NK-92 (cell line): ENCODE measurements around the gene ADAMTSL1.
"Not testable (repeated sequence)": the region's sequence is repeated elsewhere in the genome, so short reads cannot be mapped to it uniquely, and the experiment has no call there.

Experiments used
- DNase-seq: peaks from one replicate; lab custom pipeline; 2025; ENCODE audit not compliant: unreplicated experiment; lab: John Stamatoyannopoulos, UW

ADAMTSL1 gene

DNA sequence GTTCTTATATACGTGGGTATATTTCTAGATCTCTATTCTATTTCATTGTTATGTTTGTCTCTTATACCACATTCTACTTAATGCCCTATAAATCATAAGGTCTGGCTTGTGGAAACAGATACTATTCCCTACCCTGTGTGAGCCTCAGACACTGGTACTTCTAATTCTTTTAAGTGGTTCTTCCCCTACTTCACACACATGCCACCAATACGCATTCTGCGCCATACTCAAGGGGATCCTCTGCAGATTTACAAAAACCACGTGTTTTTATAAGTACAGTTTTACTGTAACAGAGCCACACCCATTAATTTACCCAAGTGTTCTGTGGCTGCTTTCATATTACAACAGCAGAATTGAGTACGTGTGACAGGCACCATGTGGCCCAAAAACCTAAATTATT is 363.4 kb downstream of the ADAMTSL1 start:
- DNase-seq, result no peak

DNA sequence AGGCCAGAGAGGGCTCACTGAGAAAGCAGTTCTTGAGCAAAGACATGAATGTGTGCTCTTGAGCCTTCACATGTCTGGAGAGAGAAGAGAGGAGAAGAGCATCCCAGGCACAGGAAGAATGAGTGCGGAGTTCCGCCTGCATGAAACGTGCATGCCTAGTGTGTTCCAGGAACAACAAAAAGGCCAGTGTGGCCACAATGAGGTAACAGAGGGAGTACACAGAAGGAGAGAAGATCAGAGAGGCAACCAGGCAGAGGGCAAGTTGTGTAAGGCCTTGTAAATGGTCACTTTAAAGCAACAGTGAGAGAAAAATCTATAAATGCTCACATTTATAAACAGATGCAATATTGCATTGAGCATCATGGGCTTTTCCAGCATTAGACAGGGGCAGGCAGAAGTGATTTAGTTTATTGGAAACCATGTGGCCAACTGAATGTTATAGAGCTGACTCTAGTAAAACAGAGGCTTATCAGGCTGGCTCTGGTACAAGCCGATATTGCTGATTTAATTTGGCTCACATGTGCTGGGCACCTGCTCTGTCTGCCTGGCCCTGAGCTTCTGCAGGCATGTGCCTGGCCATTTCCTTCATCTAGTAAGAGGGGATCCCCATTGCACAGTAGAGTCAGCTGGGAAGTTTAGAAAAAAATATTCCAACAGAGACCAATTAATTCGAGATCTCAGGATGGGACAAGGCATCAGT is 373.8 kb downstream of the ADAMTSL1 start:
- DNase-seq, result no peak

DNA sequence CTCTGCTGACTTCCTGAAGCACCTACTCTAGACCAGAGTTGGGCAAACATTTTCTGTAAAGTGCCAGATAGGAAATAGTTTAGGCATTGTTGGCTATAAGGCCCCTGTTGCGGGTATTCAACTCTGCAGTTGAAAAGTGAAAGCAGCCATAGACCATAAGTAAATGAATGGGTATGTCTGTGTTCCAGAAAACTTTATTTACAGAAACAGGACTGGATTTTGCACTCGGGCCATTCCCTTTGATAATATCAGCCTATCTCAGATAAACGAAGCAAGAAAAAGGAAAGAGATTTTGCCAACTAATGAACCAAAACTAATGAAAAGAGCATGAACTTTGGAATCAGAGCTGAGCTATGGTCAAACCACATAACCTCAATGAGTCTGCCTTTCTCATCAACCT is 374.7 kb downstream of the ADAMTSL1 start:
- DNase-seq, result no peak

DNA sequence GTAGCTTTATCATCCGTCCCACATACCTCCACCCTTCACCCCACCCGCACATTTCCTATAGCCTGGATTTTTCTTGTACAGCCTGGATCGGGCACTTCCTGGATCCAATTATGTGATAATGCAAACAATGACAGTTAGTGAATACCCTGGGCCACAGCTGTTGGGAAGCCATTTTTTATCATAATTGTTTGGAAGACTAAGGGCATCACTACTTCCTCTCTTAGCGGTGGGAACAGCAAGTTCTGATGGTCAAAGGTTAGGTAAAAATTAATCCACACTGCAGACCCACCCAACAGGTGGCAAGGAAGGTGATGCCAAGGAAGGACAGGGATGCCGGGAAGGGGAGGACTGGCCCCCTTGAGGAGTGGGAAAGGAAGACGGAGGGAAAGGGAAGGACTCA is 375.3 kb downstream of the ADAMTSL1 start:
- DNase-seq, result no peak

DNA sequence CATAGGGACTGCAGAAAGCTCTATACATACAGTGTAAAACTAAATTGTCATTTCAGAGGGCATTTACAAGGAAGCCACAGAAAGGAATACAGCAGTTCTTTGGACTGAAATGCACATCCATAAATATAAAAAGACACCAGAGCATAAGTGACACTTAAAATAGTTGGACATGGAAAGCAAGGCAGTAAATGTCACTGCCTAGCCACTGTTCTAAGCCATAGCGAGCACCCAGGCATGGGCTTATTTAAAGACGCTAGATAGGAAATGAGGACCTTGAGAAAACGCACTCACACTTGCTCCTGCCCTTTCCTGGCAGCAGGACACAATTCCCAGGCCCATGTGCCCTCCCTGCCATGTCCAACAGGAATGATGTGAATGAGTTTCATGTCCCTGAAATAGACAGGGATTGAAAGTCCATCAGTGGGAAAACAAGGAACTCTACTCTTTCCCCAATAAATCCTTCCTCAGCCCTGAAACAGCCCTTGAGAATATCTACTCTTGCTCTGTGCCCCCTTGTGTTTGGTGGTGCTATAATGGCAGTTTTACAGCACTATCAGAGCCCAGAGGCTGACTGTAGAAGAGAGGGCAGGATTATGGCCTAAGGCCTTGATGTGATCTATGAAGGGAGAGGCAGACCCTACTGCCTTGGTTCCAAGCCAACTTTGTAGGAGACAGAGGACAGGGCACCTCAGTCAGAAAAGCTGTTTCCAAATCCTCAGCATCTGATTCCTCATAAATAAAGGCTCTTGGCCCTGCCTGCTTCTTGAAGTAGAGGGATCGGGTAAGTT is 376.1 kb downstream of the ADAMTSL1 start:
- no peak for DNase-seq

DNA sequence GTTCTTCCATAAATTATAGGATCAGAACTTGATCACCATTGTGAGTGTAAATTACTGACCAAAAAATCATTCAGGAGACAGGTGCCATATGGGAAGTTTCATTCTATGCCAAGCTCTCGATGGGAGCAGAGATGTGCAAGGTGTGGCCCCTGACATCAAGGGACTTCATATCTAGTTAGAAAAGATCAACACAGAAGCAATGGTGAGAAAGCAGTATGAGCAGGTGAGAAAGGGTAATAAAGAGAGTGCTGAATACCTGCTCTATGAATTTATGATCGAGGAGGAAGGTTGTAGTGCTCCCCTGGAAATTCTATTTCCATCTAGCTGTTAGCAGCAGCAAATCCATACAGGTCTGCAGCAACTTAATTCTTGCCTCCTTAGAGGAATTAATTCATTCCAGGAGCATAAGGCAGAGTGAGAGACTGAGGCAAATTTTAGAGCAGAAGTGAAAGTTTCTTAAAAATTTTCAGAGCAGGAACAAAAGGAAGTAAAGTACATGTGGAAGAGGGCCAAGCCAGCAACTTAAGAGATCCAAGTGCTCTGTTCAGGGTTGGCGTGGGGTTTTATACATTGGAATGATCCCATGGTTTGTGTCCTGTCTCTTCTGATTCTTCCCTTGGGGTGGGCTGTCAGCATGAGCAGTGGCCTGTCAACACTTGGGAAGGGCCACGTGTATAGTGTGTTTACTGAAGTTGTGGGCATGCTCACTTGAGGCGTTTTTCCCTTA is 377.3 kb downstream of the ADAMTSL1 start:
- no peak for DNase-seq

DNA sequence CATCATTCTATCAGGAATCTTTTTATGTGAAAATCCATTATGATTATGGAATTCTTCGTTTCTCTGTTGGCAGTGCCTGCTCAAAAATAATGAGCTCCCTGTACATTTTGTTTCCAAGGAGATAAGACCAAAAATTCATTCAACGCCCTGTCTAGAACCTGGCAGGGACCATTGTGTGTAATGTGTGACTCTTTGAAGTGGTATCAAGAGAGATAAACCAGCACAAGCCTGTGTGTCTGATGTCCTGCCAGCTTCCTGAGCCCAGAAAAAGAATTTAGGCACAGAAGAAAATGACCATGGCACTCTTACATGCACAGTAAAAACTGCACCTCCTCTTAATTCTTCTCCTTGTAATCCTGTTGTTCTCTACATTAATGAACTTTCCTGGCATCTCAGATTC is 381.7 kb downstream of the ADAMTSL1 start:
- DNase-seq, result no peak

DNA sequence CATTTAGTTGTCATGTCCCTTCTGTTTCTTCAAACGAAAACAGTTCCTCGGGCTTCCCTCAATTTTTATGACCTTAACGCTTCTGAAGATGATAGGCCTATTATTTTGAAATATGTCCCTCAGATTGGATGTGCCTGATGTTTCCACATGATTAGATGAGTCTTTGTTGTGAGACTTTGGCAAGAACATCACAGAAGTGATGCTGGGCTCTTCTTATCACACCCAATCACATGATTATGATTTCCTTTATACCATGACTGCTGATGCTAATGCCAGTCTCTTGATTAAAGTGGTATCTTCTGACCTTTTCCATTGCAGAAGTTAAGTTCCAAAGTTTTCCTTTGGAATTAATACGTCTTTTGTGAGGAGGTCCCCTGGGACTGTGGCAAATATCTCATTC is 383.4 kb downstream of the ADAMTSL1 start:
- DNase-seq, result no peak

DNA sequence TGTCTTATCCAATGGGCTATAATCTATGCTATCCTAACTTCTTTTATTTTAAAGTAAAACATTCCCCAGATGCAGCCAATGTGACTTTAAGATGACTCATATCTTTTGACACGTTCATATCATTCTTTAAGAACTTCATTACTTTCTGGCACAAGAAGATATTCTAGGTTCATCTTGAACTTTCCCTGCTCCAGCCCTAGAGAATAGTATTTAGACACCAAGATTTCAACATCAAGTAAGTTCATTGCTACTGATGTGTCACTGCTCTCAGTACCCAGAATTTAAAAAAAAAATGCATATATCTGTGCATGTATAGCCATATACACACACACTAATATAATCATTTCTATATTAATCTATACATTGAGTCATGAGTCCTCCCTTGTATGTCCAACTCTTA is 383.8 kb downstream of the ADAMTSL1 start:
- no peak for DNase-seq

DNA sequence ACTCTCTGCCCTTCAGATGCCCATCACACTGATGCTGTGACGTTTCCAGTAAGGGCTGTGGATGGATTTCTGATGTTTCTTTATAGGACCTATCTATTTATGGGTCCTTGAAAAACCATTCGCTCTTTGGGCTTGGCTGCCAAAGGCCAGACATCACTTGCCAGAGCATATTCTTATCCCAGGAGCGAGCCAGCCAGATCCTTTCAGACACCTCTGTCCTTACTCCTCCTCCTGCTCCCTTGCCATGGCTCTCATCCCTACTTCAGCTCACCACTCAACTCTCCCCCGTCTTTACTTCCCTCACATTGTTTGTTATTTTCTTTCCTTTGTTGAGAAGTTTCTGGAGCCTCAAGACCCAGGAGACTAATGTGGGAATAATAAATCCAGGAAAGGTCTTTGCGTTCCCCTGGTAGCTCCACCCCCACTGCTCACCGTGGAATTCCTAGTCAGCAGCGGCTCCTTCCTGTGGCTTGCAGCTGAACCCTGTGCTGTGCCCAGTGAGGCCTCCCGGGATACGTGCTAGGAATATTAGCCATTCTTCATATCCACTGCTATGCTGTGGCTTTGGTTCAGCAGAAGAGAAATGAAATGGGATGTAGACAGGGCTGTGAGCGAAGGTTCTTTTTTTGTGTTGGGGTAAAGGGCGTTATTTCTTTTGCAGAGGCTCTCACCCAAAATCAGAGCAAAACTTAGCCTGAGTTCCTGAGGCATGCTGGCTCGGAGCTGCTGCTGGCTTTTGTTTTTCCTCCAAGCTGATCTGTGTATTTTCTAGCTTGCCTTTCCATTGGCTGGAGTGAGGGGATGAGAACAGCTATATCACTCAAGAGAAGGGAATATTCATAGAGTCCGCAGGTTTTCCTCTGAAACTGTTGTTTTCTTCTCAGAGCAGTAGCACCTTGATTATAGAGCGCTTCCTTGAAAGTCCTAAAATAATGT is 387.9 kb downstream of the ADAMTSL1 start:
- no peak for DNase-seq

DNA sequence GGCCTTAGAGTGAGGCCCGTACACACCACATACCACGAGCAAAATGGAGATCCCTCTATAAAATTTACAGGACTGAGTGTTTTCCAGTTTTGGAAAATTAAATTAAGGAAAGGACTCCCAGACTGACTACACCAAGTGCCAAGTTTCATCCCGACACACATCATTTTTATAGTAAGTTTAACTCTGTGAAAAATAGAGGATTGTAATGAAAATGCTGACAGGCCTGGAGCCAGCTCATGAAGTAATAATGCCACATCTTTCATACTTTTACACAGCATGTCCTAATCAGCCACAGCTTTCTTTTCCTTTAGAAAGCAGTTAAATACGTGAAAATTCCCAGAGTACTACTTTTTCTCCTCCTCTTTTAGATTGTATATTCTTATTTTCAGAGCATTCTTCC is 389.8 kb downstream of the ADAMTSL1 start:
- no peak for DNase-seq

DNA sequence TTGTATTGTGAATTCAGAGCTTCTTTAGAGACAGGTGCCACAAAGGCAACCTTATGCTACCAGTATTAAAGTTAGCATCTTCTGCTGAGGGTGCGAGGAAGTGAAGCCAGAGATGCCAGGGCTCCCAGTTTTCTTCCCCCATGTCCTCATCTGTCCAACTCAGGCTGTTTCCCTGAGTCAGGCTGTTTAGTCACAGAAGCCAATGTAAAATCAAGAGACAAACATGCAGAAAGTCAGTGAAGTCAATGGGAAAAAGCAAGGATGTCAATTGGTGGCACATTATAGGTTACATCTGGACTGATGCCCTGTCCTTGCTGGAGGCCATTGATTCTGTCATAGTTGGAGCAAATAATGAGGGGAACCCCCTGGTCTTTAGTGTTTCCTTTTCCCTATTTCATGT is 390.6 kb downstream of the ADAMTSL1 start:
- no peak for DNase-seq

DNA sequence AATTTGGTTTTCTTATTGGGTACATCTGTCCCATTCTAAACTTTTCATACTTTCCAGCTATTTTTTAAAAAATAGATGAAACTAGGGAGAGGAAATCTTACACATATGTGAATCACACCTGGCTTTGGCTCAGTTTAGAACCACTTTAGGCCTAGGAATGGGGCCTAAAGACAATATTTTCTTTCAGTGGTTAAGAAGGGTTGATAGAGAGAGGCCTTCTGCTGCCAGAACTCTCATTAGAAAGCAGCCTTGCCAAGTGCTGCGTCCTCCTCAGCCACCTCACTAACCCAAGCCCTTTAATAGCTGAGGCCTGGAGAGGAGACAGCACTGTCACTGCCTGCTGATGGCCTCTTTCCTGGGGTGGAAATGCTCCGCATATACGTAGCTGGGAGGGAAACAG is 391.6 kb downstream of the ADAMTSL1 start:
- DNase-seq, result no peak

DNA sequence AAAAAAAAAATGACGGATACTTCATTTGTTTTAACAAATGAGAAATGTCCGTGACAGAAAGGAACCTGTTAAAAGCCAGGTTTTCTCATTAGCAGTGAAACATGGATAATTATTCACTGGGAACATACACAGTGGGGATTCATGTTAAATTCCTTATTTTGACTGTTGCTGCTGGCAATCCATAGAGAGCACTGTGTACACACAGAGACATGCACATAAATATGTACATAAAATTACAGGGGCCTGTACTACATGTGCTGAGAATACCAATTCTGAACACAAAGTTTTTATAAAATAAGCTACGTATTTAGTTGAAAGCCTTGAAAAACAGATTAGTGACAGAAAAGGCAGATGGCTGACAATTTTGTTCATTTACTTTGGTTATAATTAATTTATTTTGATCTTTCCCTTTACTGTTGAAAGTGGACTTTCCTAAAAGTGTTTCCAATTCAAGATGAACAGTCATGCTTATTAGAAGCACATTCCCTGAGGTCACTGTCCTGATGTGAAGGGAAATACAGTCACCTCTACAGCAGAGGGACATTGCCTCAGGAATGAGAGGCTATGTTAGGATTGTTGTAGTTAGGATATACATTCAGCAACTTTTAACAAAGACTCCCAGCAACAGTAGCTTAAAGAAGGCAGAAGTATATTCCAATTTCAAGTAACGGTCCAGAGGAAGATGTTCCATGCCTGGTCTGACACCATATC is 392.3 kb downstream of the ADAMTSL1 start:
- DNase-seq, result no peak

DNA sequence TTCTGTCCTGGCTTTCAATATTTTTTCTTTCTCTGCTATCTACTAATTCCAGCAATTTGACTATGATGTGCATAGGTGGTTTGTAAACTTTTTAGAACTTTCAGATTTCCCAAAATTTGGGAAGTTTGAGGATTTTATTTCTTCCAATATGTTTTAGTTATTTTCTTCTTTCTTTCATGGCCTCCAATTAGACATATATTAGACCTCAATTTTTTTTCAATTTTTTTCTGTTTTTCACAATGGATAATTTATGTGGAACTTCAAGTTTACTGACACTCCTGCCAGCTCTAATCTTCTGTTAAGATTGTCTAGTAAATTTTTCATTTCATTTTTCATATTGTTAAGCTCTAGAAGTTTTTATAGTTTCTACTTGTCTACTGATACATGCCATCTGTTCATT is 395.8 kb downstream of the ADAMTSL1 start:
- DNase-seq, result no peak

DNA sequence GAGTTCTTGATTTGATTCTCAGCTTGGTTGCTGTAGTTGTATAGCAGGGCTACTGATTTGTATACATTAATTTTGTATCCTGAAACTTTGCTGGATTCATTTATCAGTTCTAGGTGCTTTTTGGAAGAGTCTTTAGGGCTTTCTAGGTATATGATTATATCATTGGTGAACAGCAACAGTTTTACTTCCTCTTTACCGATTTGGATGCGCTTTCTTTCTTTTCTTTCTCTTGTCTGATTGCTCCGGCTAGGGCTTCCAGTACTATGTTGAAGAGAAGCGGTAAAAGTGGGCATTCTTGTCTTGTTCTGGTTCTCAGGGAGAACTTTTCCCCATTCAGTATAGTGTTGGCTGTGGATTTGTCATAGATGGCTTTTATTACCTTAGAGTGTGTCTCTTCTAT is 400.1 kb downstream of the ADAMTSL1 start:
- DNase-seq, result no peak

DNA sequence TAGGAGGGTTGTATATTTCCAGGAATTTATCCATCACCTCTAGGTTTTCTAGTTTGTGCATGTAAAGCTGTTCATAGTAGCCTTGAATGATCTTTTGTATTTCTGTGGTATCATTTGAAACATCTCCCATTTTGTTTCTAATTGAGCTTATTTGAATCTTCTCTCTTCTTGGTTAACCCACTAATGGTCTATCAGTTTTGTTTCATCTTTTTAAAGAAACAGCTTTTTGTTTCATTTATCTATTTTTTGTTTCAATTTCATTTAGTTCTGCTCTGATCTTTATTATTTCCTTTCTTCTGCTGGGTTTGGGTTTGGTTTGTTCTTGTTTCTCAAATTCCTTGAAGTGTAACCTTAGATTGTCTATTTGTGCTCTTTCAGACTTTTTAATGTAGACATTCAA is 401.0 kb downstream of the ADAMTSL1 start:
- not testable (repeated sequence) for DNase-seq

DNA sequence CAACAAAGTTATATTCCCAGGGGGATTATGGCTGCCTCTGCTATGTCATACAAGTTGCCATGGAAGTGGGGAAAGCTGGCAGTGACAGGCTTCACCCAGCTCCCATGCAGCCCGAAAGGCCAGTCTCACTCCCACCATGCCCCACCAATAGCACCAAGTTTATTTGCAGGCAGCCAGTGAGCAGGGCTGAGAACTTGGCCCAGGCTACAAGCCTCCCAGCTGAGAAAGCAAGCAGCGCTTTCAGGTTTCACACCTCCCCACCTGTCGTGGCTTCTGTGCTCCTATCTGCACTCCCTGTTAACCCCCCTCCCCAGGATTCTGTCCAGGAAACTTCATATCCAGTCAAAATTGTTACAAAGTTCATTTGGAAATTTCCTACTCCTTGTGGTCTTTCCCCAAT is 404.0 kb downstream of the ADAMTSL1 start:
- DNase-seq, result no peak

DNA sequence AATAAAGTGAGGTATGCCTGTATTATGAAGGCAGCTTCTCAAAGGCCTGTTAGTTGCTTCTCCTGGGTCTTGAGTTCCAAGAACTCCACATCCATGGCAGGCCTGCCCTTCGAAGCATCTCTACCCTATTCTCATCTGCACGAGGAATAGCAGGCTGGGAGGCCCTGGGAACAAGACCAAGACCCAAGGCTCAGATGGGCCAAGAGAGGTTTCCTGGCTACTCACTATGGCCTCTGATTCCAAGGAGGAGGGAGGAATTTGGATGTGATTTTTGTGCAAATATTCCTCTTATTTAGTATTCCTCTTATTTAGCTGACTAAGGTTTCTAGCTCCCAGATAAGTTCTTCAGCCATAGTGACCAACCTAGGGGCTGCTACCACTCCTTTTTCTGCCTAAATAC is 407.8 kb downstream of the ADAMTSL1 start:
- no peak for DNase-seq

DNA sequence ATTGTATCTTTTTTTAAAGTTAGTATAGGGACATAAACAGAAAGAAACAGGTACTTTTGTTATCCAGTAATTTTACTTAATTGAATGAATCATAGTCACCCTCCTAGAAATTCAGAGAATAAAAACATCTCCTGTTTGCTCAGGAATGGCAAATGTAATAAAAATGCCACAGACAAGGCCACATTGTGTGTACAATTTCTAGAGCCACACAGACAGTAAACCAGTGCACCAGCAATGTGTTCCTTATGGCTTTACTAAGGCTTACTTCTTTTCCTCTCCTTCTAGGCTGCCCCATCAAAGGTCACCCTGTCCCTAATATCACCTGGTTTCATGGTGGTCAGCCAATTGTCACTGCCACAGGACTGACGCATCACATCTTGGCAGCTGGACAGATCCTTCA is 413.6 kb downstream of the ADAMTSL1 start:
- no peak for DNase-seq
